Tibial artery (tissue), 4 donors: Measurements from ENCODE around the gene RBM4B.

Source experiments
- DNase-seq, 2 donors: peaks; one replicate each; pipeline ENCODE4 v3.0.0-alpha.2; 2019
- H3K27ac ChIP-seq, 2 donors: fragments of 200-600 bp; sonication (generic) in 1 of 2; 1 replicate in 1 of 2; 2 replicates in 1 of 2; pipeline ENCODE4 v1.5.1; 2018 to 2019; ENCODE audit warnings: mild to moderate bottlenecking in 1 of 2
- H3K27me3 ChIP-seq, 2 donors: fragments of 200-600 bp; sonication (generic) in 1 of 2; one replicate each; pipeline versions ENCODE4 v1.5.1 to v1.6.0; 2016 to 2019
- H3K36me3 ChIP-seq, 3 donors: fragments of 200-600 bp; sonication (generic) in 2 of 3; one replicate each; pipeline ENCODE4 v1.5.1; 2016 to 2019; ENCODE audit warnings: mild to moderate bottlenecking in 2 of 3
- H3K4me1 ChIP-seq, 4 donors: fragments of 200-600 bp; sonication (generic) in 2 of 4; 1 replicate in 3 of 4; 2 replicates in 1 of 4; pipeline ENCODE4 v1.5.1; 2016 to 2019
- H3K4me3 ChIP-seq, 2 donors: fragments of 200-600 bp; sonication (generic) in 1 of 2; 1 replicate in 1 of 2; 2 replicates in 1 of 2; pipeline ENCODE4 v1.5.1; 2018 to 2019; ENCODE audit warnings: mild to moderate bottlenecking in 2 of 2
- H3K9me3 ChIP-seq, 3 donors: fragments of 200-600 bp; sonication (generic) in 1 of 3; one replicate each; pipeline ENCODE4 v1.5.1; 2016 to 2019
- intact Hi-C: fragments of 100-400 bp; cut with DNase I; formaldehyde crosslinking; loops from one replicate; pipeline ENCODE4 v1.15.0; 2023; ENCODE audit warnings: low total_unique reads
- TF ChIP-seq, protein P1 (sequence below), 2 experiments: fragments of 200-600 bp in 1 of 2; fragments of 450-650 bp in 1 of 2; IDR thresholded peaks; one replicate each; pipeline ENCODE4 v1.5.1; 2017 to 2019; ENCODE audit warnings: antibody characterized with exemption in 2 of 2, mild to moderate bottlenecking in 1 of 2, moderate library complexity in 1 of 2

The RBM4B gene

GRCh38 chr11:66710384-66710930, 32.8 kb upstream of the RBM4B start:
- H3K9me3 ChIP-seq = no peaks in the 10 kb centered on the region
- TF ChIP-seq, protein P1, sequence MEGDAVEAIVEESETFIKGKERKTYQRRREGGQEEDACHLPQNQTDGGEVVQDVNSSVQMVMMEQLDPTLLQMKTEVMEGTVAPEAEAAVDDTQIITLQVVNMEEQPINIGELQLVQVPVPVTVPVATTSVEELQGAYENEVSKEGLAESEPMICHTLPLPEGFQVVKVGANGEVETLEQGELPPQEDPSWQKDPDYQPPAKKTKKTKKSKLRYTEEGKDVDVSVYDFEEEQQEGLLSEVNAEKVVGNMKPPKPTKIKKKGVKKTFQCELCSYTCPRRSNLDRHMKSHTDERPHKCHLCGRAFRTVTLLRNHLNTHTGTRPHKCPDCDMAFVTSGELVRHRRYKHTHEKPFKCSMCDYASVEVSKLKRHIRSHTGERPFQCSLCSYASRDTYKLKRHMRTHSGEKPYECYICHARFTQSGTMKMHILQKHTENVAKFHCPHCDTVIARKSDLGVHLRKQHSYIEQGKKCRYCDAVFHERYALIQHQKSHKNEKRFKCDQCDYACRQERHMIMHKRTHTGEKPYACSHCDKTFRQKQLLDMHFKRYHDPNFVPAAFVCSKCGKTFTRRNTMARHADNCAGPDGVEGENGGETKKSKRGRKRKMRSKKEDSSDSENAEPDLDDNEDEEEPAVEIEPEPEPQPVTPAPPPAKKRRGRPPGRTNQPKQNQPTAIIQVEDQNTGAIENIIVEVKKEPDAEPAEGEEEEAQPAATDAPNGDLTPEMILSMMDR (IDR thresholded peaks at IDR 0.05) = no peak
- H3K36me3 ChIP-seq = peaks cover 0 to 27% (median 0%) of the 10 kb centered on the region in 3 donors
- DNase-seq = no peak
- intact Hi-C loops = no loop called here
- H3K27me3 ChIP-seq = peaks cover 0 to 4% of the 10 kb centered on the region in 2 donors
- no peak overlapping the region for H3K27ac ChIP-seq
- no peaks in the 10 kb centered on the region for H3K4me1 ChIP-seq
- H3K4me3 ChIP-seq = no peak overlapping the region

DNA sequence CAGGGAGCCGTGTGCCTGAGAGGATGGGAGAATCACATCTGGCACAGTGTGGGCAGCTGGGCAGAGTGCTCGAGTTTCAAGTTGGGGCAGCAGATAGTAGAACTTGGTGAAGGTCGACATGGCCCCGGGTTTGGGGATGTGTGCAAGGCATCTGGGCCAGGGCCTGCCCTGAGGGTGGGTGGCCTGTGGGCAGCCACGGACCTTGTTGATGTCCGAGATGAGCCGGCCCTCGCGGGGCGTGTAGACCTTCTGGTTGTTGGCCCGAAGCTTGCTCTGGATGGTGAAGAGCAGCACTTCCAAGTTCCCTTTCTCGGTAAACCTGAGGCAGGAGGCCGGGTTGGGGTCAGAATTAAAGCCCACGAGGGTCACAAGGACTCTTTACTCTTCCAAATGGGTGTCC, 31.0 kb upstream of the RBM4B start:
- Histone ChIP-seq H3K27ac (no peak overlapping the region), H3K27me3 (no peaks in the 10 kb centered on the region), H3K4me1 (no peaks in the 10 kb centered on the region), H3K4me3 (no peak overlapping the region), H3K36me3 (peaks cover 0 to 34% (median 0%) of the 10 kb centered on the region in 3 donors), H3K9me3 (no peaks in the 10 kb centered on the region)
- DNase-seq = no peak
- intact Hi-C loops = no loop called here
- TF ChIP-seq, protein P1 (IDR thresholded peaks at IDR 0.05) = no peak

DNA sequence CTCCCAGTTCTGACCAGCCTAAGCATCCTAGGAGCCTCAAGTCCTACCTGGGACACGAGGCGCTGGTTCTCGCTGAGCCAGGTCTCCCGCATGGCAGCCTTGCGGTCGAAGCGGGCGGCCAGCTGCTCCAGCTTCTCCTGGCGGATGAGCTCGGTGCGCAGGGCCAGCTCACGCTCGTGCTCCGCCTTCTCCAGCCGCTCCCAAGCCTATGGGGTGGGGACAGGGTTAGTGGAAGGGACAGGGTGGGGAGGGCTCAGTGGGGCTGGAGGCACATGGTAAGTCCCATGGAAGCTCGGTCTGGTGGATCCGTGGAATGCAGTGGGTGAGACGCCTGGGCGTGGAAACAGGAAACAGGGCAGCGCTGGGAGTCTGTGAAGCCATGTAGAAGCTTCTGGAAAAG, 30.4 kb upstream of the RBM4B start:
- Histone ChIP-seq H3K9me3 (no peaks in the 10 kb centered on the region), H3K36me3 (peaks cover 0 to 34% (median 0%) of the 10 kb centered on the region in 3 donors), H3K4me3 (no peak overlapping the region), H3K27ac (no peak overlapping the region), H3K4me1 (no peaks in the 10 kb centered on the region), H3K27me3 (no peaks in the 10 kb centered on the region)
- no peak for DNase-seq
- intact Hi-C loops = no loop called here
- TF ChIP-seq, protein P1 (IDR thresholded peaks at IDR 0.05) = no peak

GRCh38 chr11:66707486-66707885, 29.8 kb upstream of the RBM4B start:
- Histone ChIP-seq H3K27ac (no peak overlapping the region), H3K4me1 (no peaks in the 10 kb centered on the region), H3K9me3 (no peaks in the 10 kb centered on the region), H3K27me3 (no peaks in the 10 kb centered on the region), H3K4me3 (no peak overlapping the region), H3K36me3 (peaks cover 0 to 34% (median 0%) of the 10 kb centered on the region in 3 donors)
- TF ChIP-seq, protein P1 (IDR thresholded peaks at IDR 0.05) = no peak
- intact Hi-C loops = no loop called here
- DNase-seq = no peak

DNA sequence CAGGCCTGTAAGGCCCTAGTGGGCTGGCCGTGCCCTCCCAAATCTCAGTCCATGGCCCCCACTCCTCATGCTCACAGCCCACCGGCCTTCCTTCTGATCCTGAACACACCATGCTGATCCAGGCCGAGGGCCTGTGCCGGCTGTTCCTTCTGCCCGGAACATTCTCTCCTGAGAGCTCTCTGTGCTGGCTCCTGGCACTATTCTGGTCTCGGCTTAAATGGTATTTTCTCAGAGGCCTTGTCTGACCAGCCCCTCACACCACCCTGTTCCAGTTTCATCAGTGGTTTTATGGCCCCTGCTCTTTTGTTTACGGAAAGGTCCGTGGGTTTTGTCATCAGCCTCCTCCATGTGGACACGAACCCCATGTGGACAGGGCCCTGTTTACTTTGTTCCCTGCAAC, 29.3 kb upstream of the RBM4B start:
- Histone ChIP-seq H3K4me3 (no peak overlapping the region), H3K4me1 (no peaks in the 10 kb centered on the region), H3K36me3 (peaks cover 0 to 34% (median 0%) of the 10 kb centered on the region in 3 donors), H3K9me3 (no peaks in the 10 kb centered on the region), H3K27ac (no peak overlapping the region), H3K27me3 (no peaks in the 10 kb centered on the region)
- TF ChIP-seq, protein P1 (IDR thresholded peaks at IDR 0.05) = no peak
- intact Hi-C loops = no loop called here
- no peak for DNase-seq
